Neuronal stem cell (in vitro differentiated cells): ENCODE data around the gene GLB1L2.

Experiments
- DNase-seq: peaks from one replicate; pipeline ENCODE4 v3.0.0-alpha.2; 2013; ENCODE audit warnings: low spot score
- H2AFZ ChIP-seq: one replicate; pipeline ENCODE4 v1.6.1; 2013; ENCODE audit warnings: mild to moderate bottlenecking, low read length, inconsistent platforms
- H2AK5ac ChIP-seq: 2 replicates; pipeline ENCODE4 v1.6.1; 2013; ENCODE audit warnings: low read depth, mild to moderate bottlenecking, inconsistent platforms, low read length, moderate library complexity, mixed read lengths
- H2BK120ac ChIP-seq: 2 replicates; pipeline ENCODE4 v1.6.1; 2013; ENCODE audit warnings: low read depth, mild to moderate bottlenecking, inconsistent platforms, low read length, moderate library complexity, mixed read lengths
- H2BK12ac ChIP-seq: one replicate; pipeline ENCODE4 v1.6.1; 2013; ENCODE audit warnings: low read length, inconsistent platforms
- H2BK15ac ChIP-seq: 2 replicates; pipeline ENCODE4 v1.6.1; 2013; ENCODE audit warnings: mild to moderate bottlenecking, low read length, inconsistent platforms, mixed read lengths
- H2BK5ac ChIP-seq: one replicate; pipeline ENCODE4 v1.6.1; 2013; ENCODE audit warnings: inconsistent platforms, mild to moderate bottlenecking, low read length, moderate library complexity
- H3K14ac ChIP-seq: one replicate; pipeline ENCODE4 v1.6.1; 2013; ENCODE audit warnings: low read length, inconsistent platforms
- H3K18ac ChIP-seq: 2 replicates; pipeline ENCODE4 v1.6.1; 2013; ENCODE audit warnings: low read length, inconsistent platforms
- H3K23ac ChIP-seq: 2 replicates; pipeline ENCODE4 v1.6.1; 2013; ENCODE audit warnings: low read depth, mild to moderate bottlenecking, mixed read lengths, low read length, inconsistent platforms; ENCODE audit not compliant: poor library complexity
- H3K27ac ChIP-seq: replicated peaks from 3 replicates; pipeline ENCODE4 v1.5.1; 2013; ENCODE audit warnings: low read length, inconsistent platforms
- H3K27me3 ChIP-seq, 3 experiments: 2 replicates each; pipeline ENCODE4 v1.6.1; 2013; ENCODE audit warnings: low read length in 3 of 3, mild to moderate bottlenecking in 2 of 3, inconsistent platforms in 1 of 3, low read depth in 1 of 3, mixed read lengths in 1 of 3, moderate library complexity in 1 of 3; ENCODE audit not compliant: control insufficient read depth in 3 of 3, insufficient read depth in 3 of 3
- H3K36me3 ChIP-seq, 2 donors: replicated peaks in 1 of 2; 2 replicates each; pipeline ENCODE4 v1.6.1; 2013; ENCODE audit warnings: low read length in 2 of 2; ENCODE audit not compliant: control insufficient read depth in 2 of 2, insufficient read depth in 2 of 2
- H3K4ac ChIP-seq: 2 replicates; pipeline ENCODE4 v1.6.1; 2013; ENCODE audit warnings: inconsistent platforms, mild to moderate bottlenecking, low read length, moderate library complexity
- H3K4me1 ChIP-seq, 2 donors: 1 replicate in 1 of 2; 2 replicates in 1 of 2; pipeline ENCODE4 v1.6.1; 2013; ENCODE audit warnings: low read length in 2 of 2, low read depth in 1 of 2; ENCODE audit not compliant: control insufficient read depth in 2 of 2, insufficient read depth in 1 of 2
- H3K4me2 ChIP-seq: one replicate; pipeline ENCODE4 v1.6.1; 2013; ENCODE audit warnings: mild to moderate bottlenecking, low read length, inconsistent platforms; ENCODE audit not compliant: insufficient read depth, poor library complexity, severe bottlenecking
- H3K4me3 ChIP-seq, 2 donors: 2 replicates each; pipeline ENCODE4 v1.5.1; 2013; ENCODE audit warnings: low read length in 2 of 2, mild to moderate bottlenecking in 2 of 2, inconsistent platforms in 1 of 2, moderate library complexity in 1 of 2
- H3K79me1 ChIP-seq: one replicate; pipeline ENCODE4 v1.6.1; 2013; ENCODE audit warnings: low read depth, mild to moderate bottlenecking, inconsistent platforms, low read length, moderate library complexity
- H3K9ac ChIP-seq: one replicate; pipeline ENCODE4 v1.6.1; 2013; ENCODE audit warnings: mild to moderate bottlenecking, low read depth, low read length, inconsistent platforms; ENCODE audit not compliant: poor library complexity
- H3K9me3 ChIP-seq, 2 donors: replicated peaks in 1 of 2; 2 replicates each; pipeline versions ENCODE3 to v1.6.1; 2013; ENCODE audit warnings: low read length in 2 of 2, mild to moderate bottlenecking in 2 of 2, inconsistent platforms in 1 of 2, low read depth in 1 of 2, mixed read lengths in 1 of 2, moderate library complexity in 1 of 2; ENCODE audit not compliant: control insufficient read depth in 2 of 2, insufficient read depth in 1 of 2
- H4K8ac ChIP-seq: one replicate; pipeline ENCODE4 v1.6.1; 2013; ENCODE audit warnings: low read depth, mild to moderate bottlenecking, inconsistent platforms, low read length, moderate library complexity
- H4K91ac ChIP-seq: one replicate; pipeline ENCODE4 v1.6.1; 2013; ENCODE audit warnings: low read length, low read depth, mild to moderate bottlenecking, inconsistent platforms; ENCODE audit not compliant: poor library complexity
- WGBS, 2 donors: extraction: QIAGEN DNeasy Blood & Tissue Kit; methylation state at CpG; one replicate each; pipeline ENCODE4 v1.1.7; 2013; ENCODE audit warnings: missing lambda C conversion rate in 2 of 2, mixed read lengths in 1 of 2; ENCODE audit not compliant: insufficient read length in 2 of 2, insufficient replicate concordance in 1 of 2; ENCODE audit errors: extremely low coverage in 2 of 2; 5-methylcytosine and 5-hydroxymethylcytosine counted together

Gene GLB1L2

DNA sequence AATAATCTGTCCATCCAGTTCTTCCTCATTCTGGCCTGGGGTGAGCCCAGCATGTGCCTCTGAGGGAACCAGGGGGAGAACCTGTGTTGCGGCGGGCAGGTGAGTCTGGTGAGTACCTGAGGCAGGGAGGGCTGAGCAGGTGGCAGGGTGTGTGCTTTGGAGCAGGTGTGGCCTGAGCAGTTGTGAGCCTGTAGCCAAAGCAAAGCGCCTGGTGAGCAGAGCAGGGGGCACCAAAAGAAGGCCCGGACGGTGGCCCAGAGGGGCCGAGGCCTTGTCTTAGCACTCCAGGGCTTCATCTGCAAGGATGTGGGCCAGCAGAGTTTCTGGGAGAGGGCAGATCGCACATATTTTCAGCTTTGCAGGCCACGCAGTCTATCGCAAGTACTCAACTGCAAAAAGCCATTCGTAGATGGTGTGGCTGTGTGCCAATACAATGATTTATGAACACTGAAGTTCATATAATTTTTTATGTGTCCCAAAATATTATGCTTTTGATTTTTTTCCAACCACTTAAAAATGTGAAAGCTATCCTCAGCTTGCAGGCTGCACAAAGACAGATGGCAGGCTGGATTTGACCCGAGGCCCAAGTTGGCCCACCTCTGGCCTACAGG is 8.7 kb downstream of the GLB1L2 start:
- no peak overlapping the region for H2BK12ac ChIP-seq
- no peaks in the 10 kb centered on the region for H3K9me3 ChIP-seq
- no peak for DNase-seq
- H3K4me3 ChIP-seq, result peak overlapping the region in 1 of 2 donors; percentile 4
- no peak overlapping the region for H3K4ac ChIP-seq
- no peaks in the 10 kb centered on the region for H3K36me3 ChIP-seq
- no peaks in the 10 kb centered on the region for H3K27me3 ChIP-seq
- H2AFZ ChIP-seq, result no peak overlapping the region
- H2BK15ac ChIP-seq, result no peak overlapping the region
- no peak overlapping the region for H3K14ac ChIP-seq
- no peak overlapping the region for H3K18ac ChIP-seq
- H3K4me1 ChIP-seq, result no peaks in the 10 kb centered on the region
- H4K91ac ChIP-seq, result no peak overlapping the region
- H2BK120ac ChIP-seq, result no peak overlapping the region
- H3K27ac ChIP-seq, result no peak overlapping the region
- peak overlapping the region; percentile 32 for H3K23ac ChIP-seq
- H2BK5ac ChIP-seq, result no peak overlapping the region
- H2AK5ac ChIP-seq, result no peak overlapping the region
- WGBS, 2 donors, result no CpG with 5 or more reads among the region's 11 CpGs
- no peak overlapping the region for H3K9ac ChIP-seq
- H3K4me2 ChIP-seq, result no peak overlapping the region
- no peak overlapping the region for H4K8ac ChIP-seq
- no peaks in the 10 kb centered on the region for H3K79me1 ChIP-seq

DNA sequence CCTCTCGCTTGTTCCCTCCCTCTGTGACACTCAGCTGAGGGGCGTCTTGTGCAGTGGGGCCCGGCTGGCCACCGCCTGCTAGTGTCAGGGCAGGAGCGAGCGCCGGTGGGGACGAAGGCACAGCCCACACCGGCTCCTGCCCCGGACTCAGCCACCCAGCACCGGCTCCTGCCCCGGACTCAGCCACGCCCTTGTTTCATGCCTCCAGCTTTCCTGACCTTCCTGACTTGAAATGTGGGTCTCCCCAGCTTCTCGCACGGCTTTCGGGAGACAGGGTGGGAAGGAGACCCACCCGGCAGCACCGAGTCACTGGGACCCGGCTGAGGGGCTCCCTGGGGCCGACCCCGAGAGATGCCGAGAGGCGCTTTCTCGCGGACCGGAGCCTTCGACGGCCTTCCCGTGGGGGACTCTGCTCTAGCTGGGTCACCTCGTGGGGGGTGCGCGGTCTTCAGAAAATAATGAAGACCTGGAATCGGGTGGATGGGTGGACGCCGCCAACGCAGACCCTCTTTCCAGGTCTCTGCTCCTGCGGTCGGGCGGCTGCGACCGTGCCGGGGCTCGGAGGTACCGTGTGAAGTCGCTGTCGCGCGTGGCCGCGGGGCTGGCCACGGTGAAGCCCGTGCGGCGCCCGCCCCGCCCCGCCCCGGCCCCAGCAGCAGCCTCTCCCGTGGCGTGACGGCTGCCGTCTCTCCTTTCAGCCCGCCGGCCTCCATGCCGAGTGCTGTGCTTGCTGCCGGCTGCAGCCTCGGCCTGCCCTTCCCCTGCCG is 10.2 kb downstream of the GLB1L2 start:
- Histone ChIP-seq H2AK5ac (no peak overlapping the region), H3K4me1 (no peaks in the 10 kb centered on the region), H3K4me3 (no peak overlapping the region), H2BK120ac (no peak overlapping the region), H3K14ac (peak overlapping the region; percentile 51), H2BK12ac (no peak overlapping the region), H3K79me1 (no peaks in the 10 kb centered on the region), H3K4me2 (no peak overlapping the region), H4K91ac (no peak overlapping the region), H3K18ac (no peak overlapping the region), H3K36me3 (no peaks in the 10 kb centered on the region), H3K9ac (no peak overlapping the region), H3K27ac (no peak overlapping the region), H3K4ac (no peak overlapping the region), H3K9me3 (no peaks in the 10 kb centered on the region), H3K27me3 (no peaks in the 10 kb centered on the region), H2BK5ac (no peak overlapping the region), H2AFZ (no peak overlapping the region), H3K23ac (no peak overlapping the region), H4K8ac (no peak overlapping the region), H2BK15ac (no peak overlapping the region)
- DNase-seq, result no peak
- no CpG with 5 or more reads among the region's 68 CpGs for WGBS, 2 donors

DNA sequence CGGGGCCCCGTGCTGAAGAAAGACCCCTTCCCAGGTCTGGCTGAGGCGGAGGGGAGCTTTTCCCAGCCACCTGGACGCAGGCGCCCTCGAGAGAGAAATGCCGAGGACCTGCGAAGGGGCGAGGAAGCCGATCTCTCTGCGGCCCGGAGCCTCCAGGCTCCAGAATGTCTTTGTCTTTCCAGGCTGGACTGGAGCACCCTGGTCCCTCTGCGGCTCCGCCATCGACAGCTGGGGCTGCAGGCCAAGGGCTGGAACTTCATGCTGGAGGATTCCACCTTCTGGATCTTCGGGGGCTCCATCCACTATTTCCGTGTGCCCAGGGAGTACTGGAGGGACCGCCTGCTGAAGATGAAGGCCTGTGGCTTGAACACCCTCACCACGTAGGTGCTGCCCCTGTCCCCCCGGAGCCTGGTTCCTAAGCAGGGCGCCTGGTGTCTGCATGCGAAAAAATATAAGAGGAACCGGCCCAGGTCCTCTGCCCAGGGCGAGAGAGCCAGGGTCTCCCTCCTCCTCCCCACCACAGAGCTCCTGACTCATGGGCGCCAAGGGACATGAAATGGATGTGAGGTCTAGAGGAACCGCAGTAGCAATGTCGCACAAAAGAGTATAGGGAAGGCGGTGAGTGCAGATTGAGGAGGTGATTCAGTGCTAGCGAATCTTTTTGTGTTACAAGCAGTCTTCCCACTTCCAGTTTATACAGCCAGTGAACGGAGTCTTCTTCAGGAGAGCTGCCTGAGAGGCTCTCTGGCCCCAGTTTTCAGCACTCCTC is 11.0 kb downstream of the GLB1L2 start:
- H4K91ac ChIP-seq, result no peak overlapping the region
- no peak overlapping the region for H3K9ac ChIP-seq
- no peak overlapping the region for H4K8ac ChIP-seq
- no peak overlapping the region for H2BK5ac ChIP-seq
- H3K27me3 ChIP-seq, result no peaks in the 10 kb centered on the region
- no CpG with 5 or more reads among the region's 30 CpGs for WGBS, 2 donors
- no peak overlapping the region for H2AFZ ChIP-seq
- H2BK15ac ChIP-seq, result no peak overlapping the region
- no peak overlapping the region for H3K4me3 ChIP-seq
- no peak overlapping the region for H3K27ac ChIP-seq
- no peak overlapping the region for H3K18ac ChIP-seq
- H3K4me2 ChIP-seq, result no peak overlapping the region
- no peak overlapping the region for H2BK12ac ChIP-seq
- H3K79me1 ChIP-seq, result no peaks in the 10 kb centered on the region
- no peaks in the 10 kb centered on the region for H3K36me3 ChIP-seq
- no peak for DNase-seq
- no peaks in the 10 kb centered on the region for H3K4me1 ChIP-seq
- H2BK120ac ChIP-seq, result no peak overlapping the region
- H3K23ac ChIP-seq, result peak overlapping the region; percentile 20
- no peak overlapping the region for H3K4ac ChIP-seq
- no peaks in the 10 kb centered on the region for H3K9me3 ChIP-seq
- no peak overlapping the region for H2AK5ac ChIP-seq
- H3K14ac ChIP-seq, result peak overlapping the region; percentile 8

DNA sequence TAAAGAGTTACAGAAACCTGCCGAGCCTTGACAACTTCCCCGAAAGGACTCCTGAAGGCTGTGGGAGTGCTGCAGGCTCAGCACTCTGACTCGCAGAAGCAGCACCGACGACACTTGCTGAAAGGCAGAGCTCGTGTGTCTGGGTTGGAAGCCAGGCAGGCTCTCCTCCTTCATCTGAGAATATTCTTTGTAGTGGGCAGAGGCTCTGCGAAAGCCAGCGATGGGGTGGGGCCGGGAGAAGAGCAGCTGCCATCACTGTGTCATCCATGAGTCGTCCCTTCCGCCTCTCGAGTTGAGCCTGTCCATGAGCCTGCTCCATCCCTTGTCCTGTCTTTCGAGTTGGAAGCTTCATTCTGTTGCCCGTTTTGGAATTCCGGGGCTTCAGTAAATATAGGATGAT is 11.9 kb downstream of the GLB1L2 start:
- no peak overlapping the region for H3K18ac ChIP-seq
- H3K4ac ChIP-seq, result no peak overlapping the region
- WGBS, 2 donors, result no CpG with 5 or more reads among the region's 15 CpGs
- no peaks in the 10 kb centered on the region for H3K36me3 ChIP-seq
- H3K9ac ChIP-seq, result no peak overlapping the region
- no peaks in the 10 kb centered on the region for H3K79me1 ChIP-seq
- no peak overlapping the region for H2AK5ac ChIP-seq
- H3K4me1 ChIP-seq, result no peaks in the 10 kb centered on the region
- no peak overlapping the region for H4K8ac ChIP-seq
- no peak overlapping the region for H2BK120ac ChIP-seq
- no peak overlapping the region for H3K27ac ChIP-seq
- no peak overlapping the region for H2AFZ ChIP-seq
- H2BK15ac ChIP-seq, result no peak overlapping the region
- H3K23ac ChIP-seq, result no peak overlapping the region
- no peaks in the 10 kb centered on the region for H3K9me3 ChIP-seq
- H3K14ac ChIP-seq, result no peak overlapping the region
- no peaks in the 10 kb centered on the region for H3K27me3 ChIP-seq
- H4K91ac ChIP-seq, result no peak overlapping the region
- no peak overlapping the region for H3K4me3 ChIP-seq
- H3K4me2 ChIP-seq, result no peak overlapping the region
- DNase-seq, result no peak
- H2BK5ac ChIP-seq, result no peak overlapping the region
- no peak overlapping the region for H2BK12ac ChIP-seq
